CD4-positive, CD25-positive, alpha-beta regulatory T cell (primary cell): ENCODE measurements around the gene OAS3. TPM values are rescaled to one million over a fixed set of nuclear protein-coding genes. Genes with fewer than 3 reads are reported as not detected.

Experiments
- ATAC-seq, 2 donors: fragments of 150-1000 bp; cut with Tn5 transposase; one replicate each; pipeline ENCODE4 v1.10.0; 2021; ENCODE audit warnings: low read depth in 2 of 2, moderate number of reproducible peaks in 2 of 2, moderate library complexity in 1 of 2
- DNase-seq, 3 donors: peaks; one replicate each; pipeline versions ENCODE4 v3.0.0 to v3.0.0-alpha.2; 2012 to 2022; ENCODE audit warnings: mixed read lengths in 1 of 3
- H3K27ac ChIP-seq: one replicate; pipeline ENCODE4 v1.7.0; 2013; ENCODE audit warnings: mild to moderate bottlenecking, low read length; ENCODE audit not compliant: insufficient read depth, poor library complexity, severe bottlenecking
- H3K27me3 ChIP-seq: one replicate; pipeline ENCODE4 v1.7.0; 2013; ENCODE audit warnings: low read length; ENCODE audit not compliant: control insufficient read depth, insufficient read depth
- H3K36me3 ChIP-seq: one replicate; pipeline ENCODE4 v1.7.0; 2013; ENCODE audit warnings: mild to moderate bottlenecking, low read length, moderate library complexity; ENCODE audit not compliant: control insufficient read depth, insufficient read depth
- H3K4me1 ChIP-seq: 2 replicates; pipeline ENCODE4 v1.7.0; 2013; ENCODE audit warnings: mild to moderate bottlenecking, low read length; ENCODE audit not compliant: insufficient read depth, control insufficient read depth, poor library complexity, severe bottlenecking
- H3K4me3 ChIP-seq: one replicate; pipeline ENCODE4 v1.7.0; 2013; ENCODE audit warnings: low read depth, mild to moderate bottlenecking, low read length, moderate library complexity
- H3K9me3 ChIP-seq, 2 experiments: 1 replicate in 1 of 2; 2 replicates in 1 of 2; pipeline ENCODE4 v1.7.0; 2013; ENCODE audit warnings: low read length in 2 of 2, mild to moderate bottlenecking in 1 of 2, moderate library complexity in 1 of 2; ENCODE audit not compliant: control insufficient read depth in 2 of 2
- H3K27ac Mint-ChIP-seq, 3 donors: one replicate each; pipeline ENCODE4 v1.8.0; 2020 to 2022; ENCODE audit warnings: mild to moderate bottlenecking in 3 of 3, mixed read lengths in 3 of 3, moderate library complexity in 2 of 3
- H3K27me3 Mint-ChIP-seq: one replicate; pipeline ENCODE4 v1.8.0; 2022; ENCODE audit warnings: mild to moderate bottlenecking, mixed read lengths
- H3K36me3 Mint-ChIP-seq: one replicate; pipeline ENCODE4 v1.8.0; 2020; ENCODE audit warnings: mixed read lengths
- H3K4me1 Mint-ChIP-seq, 4 donors: one replicate each; pipeline ENCODE4 v1.8.0; 2020 to 2022; ENCODE audit warnings: mixed read lengths in 4 of 4, mild to moderate bottlenecking in 1 of 4
- H3K4me3 Mint-ChIP-seq, 4 donors: one replicate each; pipeline ENCODE4 v1.8.0; 2020 to 2022; ENCODE audit warnings: mild to moderate bottlenecking in 4 of 4, mixed read lengths in 4 of 4, moderate library complexity in 3 of 4
- H3K9me3 Mint-ChIP-seq, 7 donors: one replicate each; pipeline ENCODE4 v1.8.0; 2020 to 2022; ENCODE audit warnings: mixed read lengths in 7 of 7, mild to moderate bottlenecking in 3 of 7, moderate library complexity in 2 of 7
- polyA plus RNA-seq, 4 donors: library from polyadenylated mRNA; unstranded; fragments of 300-500 nt; fragmentation: Illumina TruSeq; gene quantifications; one replicate each; pipeline ENCODE4 v1.2.3, GENCODE V29; 2021
- total RNA-seq: library from RNA; stranded (reverse); gene quantifications from one replicate; pipeline ENCODE4 v1.2.3, GENCODE V29; 2022

The OAS3 gene
- total and polyA plus RNA-seq, 5 donors from 2014 or later, result 12.2 to 36.5 (median 16.7) TPM

DNA sequence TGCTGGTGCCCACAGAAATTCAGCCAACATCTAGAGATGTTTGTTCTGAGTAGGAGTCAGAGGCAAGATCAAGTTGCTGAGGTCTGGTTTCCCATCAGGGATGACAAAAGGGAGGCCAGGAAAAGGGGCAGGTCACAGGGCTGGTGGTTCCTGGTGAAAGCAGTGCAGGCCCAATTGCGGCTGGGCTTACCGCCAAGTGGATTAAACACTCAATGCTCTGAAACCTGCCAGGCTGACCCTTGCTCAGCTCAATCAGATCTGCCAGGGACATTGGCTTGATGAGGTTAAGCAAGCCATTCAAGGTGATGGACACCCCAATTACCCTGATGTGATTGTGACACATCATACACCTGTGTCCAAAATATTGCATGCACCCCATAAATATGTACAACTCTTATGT lies 37.0 kb upstream of the OAS3 start:
- H3K27me3 ChIP-seq, result no peaks in the 10 kb centered on the region
- ATAC-seq, result no peak
- H3K36me3 ChIP-seq, result no peaks in the 10 kb centered on the region
- Mint-ChIP-seq H3K27ac (peak overlapping the region in 2 of 3 donors; percentile 5 to 52), H3K36me3 (no peaks in the 10 kb centered on the region), H3K27me3 (peaks cover 10% of the 10 kb centered on the region), H3K4me1 (peaks cover 16 to 49% (median 33%) of the 10 kb centered on the region in 4 donors), H3K4me3 (peak overlapping the region in 2 of 4 donors; percentile 14 to 41), H3K9me3 (no peaks in the 10 kb centered on the region)
- H3K4me3 ChIP-seq, result no peak overlapping the region
- H3K4me1 ChIP-seq, result peaks cover 36% of the 10 kb centered on the region
- H3K27ac ChIP-seq, result no peak overlapping the region
- no peak for DNase-seq
- no peaks in the 10 kb centered on the region for H3K9me3 ChIP-seq

- Mint-ChIP-seq H3K9me3 (no peaks in the 10 kb centered on the region), H3K4me3 (peak overlapping the region; percentile 44 to 66 (median 46)), H3K36me3 (no peaks in the 10 kb centered on the region), H3K4me1 (peaks cover 16 to 82% (median 58%) of the 10 kb centered on the region in 4 donors), H3K27me3 (peaks cover 4% of the 10 kb centered on the region), H3K27ac (peak overlapping the region; percentile 87 to 94 (median 90))
- no peaks in the 10 kb centered on the region for H3K9me3 ChIP-seq
- peaks cover 61% of the 10 kb centered on the region for H3K4me1 ChIP-seq
- H3K27ac ChIP-seq, result no peak overlapping the region
- H3K36me3 ChIP-seq, result no peaks in the 10 kb centered on the region
- DNase-seq (peak in 1 of 3 donors; percentile 26), ATAC-seq (no peak)
- H3K27me3 ChIP-seq, result no peaks in the 10 kb centered on the region
- no peak overlapping the region for H3K4me3 ChIP-seq
Measured at GRCh38 chr12:112904571-112904970, 33.7 kb upstream of the OAS3 start.

GRCh38 chr12:112905451-112906089 lies 32.7 kb upstream of the OAS3 start:
- Mint-ChIP-seq H3K27ac (peak overlapping the region; percentile 78 to 94 (median 87)), H3K9me3 (peaks cover 0 to 4% (median 0%) of the 10 kb centered on the region in 7 donors), H3K36me3 (peaks cover 5% of the 10 kb centered on the region), H3K27me3 (no peaks in the 10 kb centered on the region), H3K4me3 (peak overlapping the region in 3 of 4 donors; percentile 46 to 95 (median 93)), H3K4me1 (peaks cover 17 to 88% (median 62%) of the 10 kb centered on the region in 4 donors)
- no peaks in the 10 kb centered on the region for H3K27me3 ChIP-seq
- DNase-seq (no peak), ATAC-seq (no peak)
- H3K9me3 ChIP-seq, result no peaks in the 10 kb centered on the region
- H3K4me1 ChIP-seq, result peaks cover 71% of the 10 kb centered on the region
- H3K4me3 ChIP-seq, result no peak overlapping the region
- peak overlapping the region; percentile 24 for H3K27ac ChIP-seq
- H3K36me3 ChIP-seq, result peaks cover 1% of the 10 kb centered on the region

DNA sequence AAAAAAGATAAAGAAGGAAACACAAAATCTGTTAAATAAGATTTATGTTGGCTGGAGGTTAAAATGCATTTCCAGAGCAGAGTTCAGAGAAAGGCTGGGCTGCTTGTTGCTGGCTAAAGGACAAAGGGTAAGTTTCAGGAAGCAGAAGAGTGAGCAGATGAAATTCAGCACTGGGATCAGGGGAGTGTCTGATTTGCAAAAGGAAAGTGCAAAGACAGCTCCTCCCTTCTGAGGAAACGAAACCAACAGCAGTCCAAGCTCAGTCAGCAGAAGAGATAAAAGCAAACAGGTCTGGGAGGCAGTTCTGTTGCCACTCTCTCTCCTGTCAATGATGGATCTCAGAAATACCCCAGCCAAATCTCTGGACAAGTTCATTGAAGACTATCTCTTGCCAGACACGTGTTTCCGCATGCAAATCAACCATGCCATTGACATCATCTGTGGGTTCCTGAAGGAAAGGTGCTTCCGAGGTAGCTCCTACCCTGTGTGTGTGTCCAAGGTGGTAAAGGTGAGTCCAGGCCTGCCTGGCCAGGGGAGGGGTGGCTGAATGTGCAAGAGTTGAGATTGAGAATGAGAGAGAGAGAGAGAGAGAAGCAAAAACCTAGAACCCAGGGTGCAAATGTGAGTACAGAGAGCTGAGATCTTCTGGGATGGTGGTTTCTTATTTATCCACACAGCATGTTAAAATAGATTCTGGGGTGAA lies 31.4 kb upstream of the OAS3 start, which contains the start of gene OAS1:
TSS of gene OAS1 (plus strand) at position 251 of the 703 bp plus-strand sequence. CDS start at position 329, 78 bp downstream.
- peak within 1 kb of the TSS; percentile 93 to 99 (median 96) for H3K4me3 Mint-ChIP-seq
- H3K4me3 ChIP-seq, result peak within 1 kb of the TSS; percentile 98
- ATAC-seq, result peak; percentile 63 to 83
- H3K4me1 Mint-ChIP-seq, result peaks cover 17 to 94% (median 66%) of the 10 kb centered on the region in 4 donors
- peak within 1 kb of the TSS; percentile 94 to 97 (median 97) for H3K27ac Mint-ChIP-seq
- no peaks in the 10 kb centered on the region for H3K9me3 ChIP-seq
- peaks cover 81% of the 10 kb centered on the region for H3K4me1 ChIP-seq
- H3K9me3 Mint-ChIP-seq, result peaks cover 0 to 6% (median 0%) of the 10 kb centered on the region in 7 donors
- H3K36me3 ChIP-seq, result peaks cover 8% of the 10 kb centered on the region
- H3K36me3 Mint-ChIP-seq, result peaks cover 17% of the 10 kb centered on the region
- H3K27me3 Mint-ChIP-seq, result no peaks in the 10 kb centered on the region
- DNase-seq, result peak in 2 of 3 donors; percentile 44 to 82
- no peaks in the 10 kb centered on the region for H3K27me3 ChIP-seq
- H3K27ac ChIP-seq, result peak within 1 kb of the TSS; percentile 75

DNA sequence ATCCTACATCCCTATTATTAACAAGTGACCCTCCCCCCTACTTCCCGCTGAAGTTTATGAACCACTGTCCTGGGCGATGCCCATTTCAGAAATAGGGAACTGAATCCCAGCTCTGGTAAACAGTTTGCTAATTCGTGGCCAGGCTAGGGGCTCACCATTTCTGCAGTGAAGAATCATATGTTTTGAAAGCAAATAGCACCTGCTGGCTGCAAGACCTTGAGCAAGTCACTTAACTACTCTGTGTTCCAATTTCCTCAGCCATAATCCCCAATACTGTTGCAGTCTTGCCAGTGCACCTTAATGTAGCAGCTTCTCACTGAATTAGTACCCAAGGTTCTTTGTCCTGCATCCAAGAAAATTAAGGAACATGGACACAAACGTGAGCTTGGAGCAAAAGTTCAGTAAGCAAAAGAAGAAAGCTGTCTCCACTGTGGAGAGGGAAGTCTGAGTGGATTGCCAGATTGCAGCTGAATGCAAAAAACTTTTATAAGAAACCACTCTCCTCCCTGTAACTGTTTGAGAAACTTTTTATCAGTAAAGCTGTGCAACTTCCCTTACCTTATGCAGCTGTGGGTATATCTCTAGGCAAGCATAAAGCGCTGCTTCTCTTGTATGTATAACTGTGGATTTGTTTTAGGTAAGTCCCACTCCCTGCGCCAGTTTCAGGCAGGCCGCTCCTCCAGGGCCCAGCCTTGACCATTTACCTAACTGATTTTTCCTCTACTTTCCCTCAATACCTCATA lies 30.7 kb upstream of the OAS3 start:
- H3K36me3 Mint-ChIP-seq, result peaks cover 22% of the 10 kb centered on the region
- H3K4me3 ChIP-seq, result peak overlapping the region; percentile 98
- peak overlapping the region; percentile 94 to 97 (median 97) for H3K27ac Mint-ChIP-seq

DNA sequence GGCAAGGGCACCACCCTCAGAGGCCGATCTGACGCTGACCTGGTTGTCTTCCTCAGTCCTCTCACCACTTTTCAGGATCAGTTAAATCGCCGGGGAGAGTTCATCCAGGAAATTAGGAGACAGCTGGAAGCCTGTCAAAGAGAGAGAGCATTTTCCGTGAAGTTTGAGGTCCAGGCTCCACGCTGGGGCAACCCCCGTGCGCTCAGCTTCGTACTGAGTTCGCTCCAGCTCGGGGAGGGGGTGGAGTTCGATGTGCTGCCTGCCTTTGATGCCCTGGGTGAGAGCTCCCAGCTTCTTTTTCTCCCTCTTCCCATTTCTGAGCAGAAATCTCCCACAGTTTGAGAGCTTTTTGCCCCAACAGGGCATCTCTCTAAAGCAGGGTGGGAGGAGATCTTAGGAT lies 29.7 kb upstream of the OAS3 start:
- peaks cover 23% of the 10 kb centered on the region for H3K36me3 ChIP-seq
- no peaks in the 10 kb centered on the region for H3K27me3 Mint-ChIP-seq
- peaks cover 69% of the 10 kb centered on the region for H3K4me1 ChIP-seq
- H3K27ac Mint-ChIP-seq, result peak overlapping the region; percentile 94 to 97 (median 97)
- peak overlapping the region; percentile 93 to 99 (median 96) for H3K4me3 Mint-ChIP-seq
- peak overlapping the region; percentile 75 for H3K27ac ChIP-seq
- H3K4me1 Mint-ChIP-seq, result peaks cover 19 to 94% (median 70%) of the 10 kb centered on the region in 4 donors
- peaks cover 32% of the 10 kb centered on the region for H3K36me3 Mint-ChIP-seq
- peaks cover 0 to 13% (median 8%) of the 10 kb centered on the region in 7 donors for H3K9me3 Mint-ChIP-seq
- ATAC-seq (no peak), DNase-seq (peak in 1 of 3 donors; percentile 27)
- no peaks in the 10 kb centered on the region for H3K27me3 ChIP-seq
- H3K4me3 ChIP-seq, result peak overlapping the region; percentile 98
- peaks cover 11 to 12% of the 10 kb centered on the region in 2 experiments for H3K9me3 ChIP-seq

More for the DNA sequence above, 30.7 kb upstream of the OAS3 start:
- no peaks in the 10 kb centered on the region for H3K27me3 Mint-ChIP-seq
- peak overlapping the region; percentile 75 for H3K27ac ChIP-seq
- H3K4me1 ChIP-seq, result peaks cover 78% of the 10 kb centered on the region
- peak in 1 of 2 donors; percentile 32 for ATAC-seq
- H3K9me3 ChIP-seq, result peaks cover 1 to 3% of the 10 kb centered on the region in 2 experiments
- peaks cover 0 to 6% (median 2%) of the 10 kb centered on the region in 7 donors for H3K9me3 Mint-ChIP-seq
- peak overlapping the region; percentile 93 to 99 (median 96) for H3K4me3 Mint-ChIP-seq
- peak in 1 of 3 donors; percentile 37 for DNase-seq
- H3K4me1 Mint-ChIP-seq, result peaks cover 12 to 94% (median 64%) of the 10 kb centered on the region in 4 donors
- peaks cover 14% of the 10 kb centered on the region for H3K36me3 ChIP-seq
- H3K27me3 ChIP-seq, result no peaks in the 10 kb centered on the region

DNA sequence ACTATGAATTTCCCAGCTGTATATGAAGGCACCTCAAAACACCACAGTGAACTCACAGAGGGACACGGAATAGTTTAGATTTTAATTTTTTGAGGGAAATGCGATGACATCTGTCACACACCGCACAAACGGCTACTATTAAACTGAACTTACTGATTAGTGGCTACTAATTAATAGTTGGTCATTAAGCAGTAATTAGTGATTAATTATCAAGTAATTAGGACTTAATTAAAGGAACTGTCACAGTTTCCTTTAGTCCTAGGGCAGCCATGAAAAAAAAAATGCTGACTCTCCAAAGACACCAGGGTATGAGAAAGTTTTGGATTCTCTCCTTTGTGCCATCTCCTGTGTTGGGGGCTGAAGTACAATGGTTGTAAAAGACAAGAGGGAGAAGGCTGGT lies 28.6 kb upstream of the OAS3 start:
- Mint-ChIP-seq H3K9me3 (peaks cover 0 to 18% (median 11%) of the 10 kb centered on the region in 7 donors), H3K4me1 (peaks cover 20 to 87% (median 65%) of the 10 kb centered on the region in 4 donors), H3K27ac (peak overlapping the region; percentile 94 to 97 (median 97)), H3K27me3 (no peaks in the 10 kb centered on the region), H3K36me3 (peaks cover 39% of the 10 kb centered on the region), H3K4me3 (peak overlapping the region; percentile 93 to 99 (median 96))
- Histone ChIP-seq H3K9me3 (peaks cover 12 to 13% of the 10 kb centered on the region in 2 experiments), H3K4me3 (peak overlapping the region; percentile 98), H3K27me3 (no peaks in the 10 kb centered on the region), H3K4me1 (peaks cover 61% of the 10 kb centered on the region), H3K36me3 (peaks cover 28% of the 10 kb centered on the region), H3K27ac (peak overlapping the region; percentile 75)
- DNase-seq, result no peak
- no peak for ATAC-seq
